IMR-90 (cell line): ENCODE results near the gene NHLRC2.

Experiments
- CEBPB ChIP-seq: IDR thresholded peaks from 2 replicates; pipeline ENCODE4 v1.6.1; 2012; ENCODE audit warnings: low read depth, low read length, improper control_type of control experiment
- FOS ChIP-seq: fragments of 150-350 bp; IDR thresholded peaks from 2 replicates; pipeline ENCODE4 v1.6.1; 2016; ENCODE audit warnings: low read depth, low read length
- MAFK ChIP-seq: IDR thresholded peaks from 2 replicates; pipeline ENCODE4 v1.6.1; 2012; ENCODE audit warnings: low read depth, low read length, improper control_type of control experiment
- NFE2L2 ChIP-seq: fragments of 150-350 bp; IDR thresholded peaks from 2 replicates; pipeline ENCODE4 v1.6.1; 2016; ENCODE audit warnings: low read depth, mild to moderate bottlenecking, low read length
- POLR2A ChIP-seq: IDR thresholded peaks from 2 replicates; pipeline ENCODE4 v1.6.1; 2012; ENCODE audit warnings: mild to moderate bottlenecking, low read depth, low read length
- RAD21 ChIP-seq: IDR thresholded peaks from 2 replicates; pipeline ENCODE4 v1.6.1; 2012; ENCODE audit warnings: low read length, improper control_type of control experiment
- RCOR1 ChIP-seq: IDR thresholded peaks from 2 replicates; pipeline ENCODE4 v1.6.1; 2012; ENCODE audit warnings: mild to moderate bottlenecking, low read length, improper control_type of control experiment; ENCODE audit not compliant: insufficient replicate concordance
- RFX5 ChIP-seq: IDR thresholded peaks from 2 replicates; pipeline ENCODE4 v1.8.0; 2012; ENCODE audit warnings: low read depth, mild to moderate bottlenecking, low read length, moderate library complexity
- SMC3 ChIP-seq: fragments of 150-350 bp; IDR thresholded peaks from 2 replicates; pipeline ENCODE4 v1.6.1; 2016; ENCODE audit warnings: low read depth, mild to moderate bottlenecking, antibody characterized with exemption, low read length, moderate library complexity
- TF ChIP-seq, protein P1 (sequence below): fragments of 150-350 bp; IDR thresholded peaks from 2 replicates; pipeline ENCODE4 v1.6.1; 2016; ENCODE audit warnings: low read depth, mild to moderate bottlenecking, low read length, moderate library complexity, borderline replicate concordance
- TF ChIP-seq, protein P2 (sequence below): conservative IDR thresholded peaks from 2 replicates; pipeline ENCODE4 v1.5.1; 2012; ENCODE audit warnings: mild to moderate bottlenecking, low read depth, low read length, improper control_type of control experiment
- TF ChIP-seq, protein P3 (sequence below): fragments of 150-350 bp; IDR thresholded peaks from 2 replicates; pipeline ENCODE4 v1.6.1; 2017; ENCODE audit warnings: mild to moderate bottlenecking, antibody characterized with exemption, low read length, low read depth

DNA sequence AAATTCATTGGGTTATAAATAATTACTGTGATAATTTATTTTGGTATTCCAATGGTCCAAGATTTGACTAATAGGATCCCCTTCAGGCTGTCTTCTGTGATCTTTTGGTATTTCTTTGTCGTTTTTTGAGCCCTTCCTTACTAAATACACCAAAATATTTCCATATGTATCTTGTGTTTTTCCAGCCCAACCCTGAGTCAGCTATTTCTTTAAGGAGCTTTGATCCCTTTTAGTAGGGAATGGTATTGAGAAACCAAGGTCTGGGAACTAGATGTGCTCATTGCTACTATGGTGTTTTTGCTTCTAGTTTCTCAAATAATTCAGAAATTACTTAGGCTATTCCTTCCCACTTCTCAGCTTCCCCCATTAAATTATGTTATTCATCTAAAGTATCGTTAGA lies 15.3 kb downstream of the NHLRC2 start:
- TF ChIP-seq, protein P1, sequence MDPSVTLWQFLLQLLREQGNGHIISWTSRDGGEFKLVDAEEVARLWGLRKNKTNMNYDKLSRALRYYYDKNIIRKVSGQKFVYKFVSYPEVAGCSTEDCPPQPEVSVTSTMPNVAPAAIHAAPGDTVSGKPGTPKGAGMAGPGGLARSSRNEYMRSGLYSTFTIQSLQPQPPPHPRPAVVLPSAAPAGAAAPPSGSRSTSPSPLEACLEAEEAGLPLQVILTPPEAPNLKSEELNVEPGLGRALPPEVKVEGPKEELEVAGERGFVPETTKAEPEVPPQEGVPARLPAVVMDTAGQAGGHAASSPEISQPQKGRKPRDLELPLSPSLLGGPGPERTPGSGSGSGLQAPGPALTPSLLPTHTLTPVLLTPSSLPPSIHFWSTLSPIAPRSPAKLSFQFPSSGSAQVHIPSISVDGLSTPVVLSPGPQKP = no peak
- TF ChIP-seq, protein P2, sequence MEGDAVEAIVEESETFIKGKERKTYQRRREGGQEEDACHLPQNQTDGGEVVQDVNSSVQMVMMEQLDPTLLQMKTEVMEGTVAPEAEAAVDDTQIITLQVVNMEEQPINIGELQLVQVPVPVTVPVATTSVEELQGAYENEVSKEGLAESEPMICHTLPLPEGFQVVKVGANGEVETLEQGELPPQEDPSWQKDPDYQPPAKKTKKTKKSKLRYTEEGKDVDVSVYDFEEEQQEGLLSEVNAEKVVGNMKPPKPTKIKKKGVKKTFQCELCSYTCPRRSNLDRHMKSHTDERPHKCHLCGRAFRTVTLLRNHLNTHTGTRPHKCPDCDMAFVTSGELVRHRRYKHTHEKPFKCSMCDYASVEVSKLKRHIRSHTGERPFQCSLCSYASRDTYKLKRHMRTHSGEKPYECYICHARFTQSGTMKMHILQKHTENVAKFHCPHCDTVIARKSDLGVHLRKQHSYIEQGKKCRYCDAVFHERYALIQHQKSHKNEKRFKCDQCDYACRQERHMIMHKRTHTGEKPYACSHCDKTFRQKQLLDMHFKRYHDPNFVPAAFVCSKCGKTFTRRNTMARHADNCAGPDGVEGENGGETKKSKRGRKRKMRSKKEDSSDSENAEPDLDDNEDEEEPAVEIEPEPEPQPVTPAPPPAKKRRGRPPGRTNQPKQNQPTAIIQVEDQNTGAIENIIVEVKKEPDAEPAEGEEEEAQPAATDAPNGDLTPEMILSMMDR = no peak
- TF ChIP-seq CEBPB (no peak), FOS (no peak), POLR2A (no peak), SMC3 (no peak), NFE2L2 (no peak), RAD21 (no peak), RFX5 (no peak), RCOR1 (no peak), MAFK (peak; percentile 54)
- TF ChIP-seq, protein P3, sequence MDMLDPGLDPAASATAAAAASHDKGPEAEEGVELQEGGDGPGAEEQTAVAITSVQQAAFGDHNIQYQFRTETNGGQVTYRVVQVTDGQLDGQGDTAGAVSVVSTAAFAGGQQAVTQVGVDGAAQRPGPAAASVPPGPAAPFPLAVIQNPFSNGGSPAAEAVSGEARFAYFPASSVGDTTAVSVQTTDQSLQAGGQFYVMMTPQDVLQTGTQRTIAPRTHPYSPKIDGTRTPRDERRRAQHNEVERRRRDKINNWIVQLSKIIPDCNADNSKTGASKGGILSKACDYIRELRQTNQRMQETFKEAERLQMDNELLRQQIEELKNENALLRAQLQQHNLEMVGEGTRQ = no peak
